Measurements from ENCODE around the gene MTHFD1L.

DNA sequence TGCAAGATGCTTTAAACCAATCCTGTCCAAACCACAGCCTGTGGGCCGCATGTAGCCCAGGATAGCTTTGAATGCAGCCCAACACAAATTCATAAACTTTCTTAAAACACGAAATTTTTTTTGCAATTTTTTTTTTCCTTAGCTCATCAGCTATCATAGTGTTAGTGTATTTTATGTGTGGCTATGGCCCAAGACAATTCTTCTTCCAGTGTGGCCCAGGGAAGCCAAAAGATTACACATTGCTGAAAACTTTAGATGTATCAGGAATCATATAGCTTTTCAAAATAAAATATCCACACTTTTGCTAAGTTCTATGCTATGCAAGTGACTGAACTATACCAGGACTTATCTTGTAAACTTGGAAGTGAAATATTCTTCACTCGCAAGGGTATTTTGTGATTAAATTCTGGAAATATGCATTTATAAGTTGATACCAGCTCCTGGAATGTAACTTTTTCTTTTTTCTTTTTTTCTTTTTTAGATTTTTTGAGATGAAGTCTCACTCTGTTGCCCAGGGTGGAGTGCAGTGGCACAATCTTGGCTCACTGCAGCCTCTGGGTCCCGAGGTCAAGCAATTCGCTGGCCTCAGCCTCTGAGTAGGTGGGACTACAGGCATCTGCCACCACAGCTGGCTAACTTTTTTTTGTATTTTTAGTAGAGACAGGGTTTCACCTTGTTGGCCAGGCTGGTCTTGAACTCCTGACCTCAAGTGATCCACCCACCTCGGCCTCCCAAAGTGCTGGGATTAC lies 49.8 kb downstream of the MTHFD1L start:
- TF ChIP-seq CTCF (IDR thresholded peaks at IDR 0.05) (no peak), EZH2 (IDR thresholded peaks at IDR 0.05) (no peak), EZH2phosphoT487 (IDR thresholded peaks at IDR 0.05) (no peak)
